SHP77 treated with DMSO at 0.1 percent for 48 hours (cell line): Measurements from ENCODE around the gene IL11RA.

Experiments
- DNase-seq: peaks from one replicate; lab custom pipeline; 2025; lab: John Stamatoyannopoulos, UW

Gene IL11RA

GRCh38 chr9:34651876-34652601, at the start of gene IL11RA:
Gene IL11RA, plus strand, starts transcription at chr9:34652185. Its CDS starts 3,033 bp downstream, at chr9:34655218.
- no peak for DNase-seq

DNA sequence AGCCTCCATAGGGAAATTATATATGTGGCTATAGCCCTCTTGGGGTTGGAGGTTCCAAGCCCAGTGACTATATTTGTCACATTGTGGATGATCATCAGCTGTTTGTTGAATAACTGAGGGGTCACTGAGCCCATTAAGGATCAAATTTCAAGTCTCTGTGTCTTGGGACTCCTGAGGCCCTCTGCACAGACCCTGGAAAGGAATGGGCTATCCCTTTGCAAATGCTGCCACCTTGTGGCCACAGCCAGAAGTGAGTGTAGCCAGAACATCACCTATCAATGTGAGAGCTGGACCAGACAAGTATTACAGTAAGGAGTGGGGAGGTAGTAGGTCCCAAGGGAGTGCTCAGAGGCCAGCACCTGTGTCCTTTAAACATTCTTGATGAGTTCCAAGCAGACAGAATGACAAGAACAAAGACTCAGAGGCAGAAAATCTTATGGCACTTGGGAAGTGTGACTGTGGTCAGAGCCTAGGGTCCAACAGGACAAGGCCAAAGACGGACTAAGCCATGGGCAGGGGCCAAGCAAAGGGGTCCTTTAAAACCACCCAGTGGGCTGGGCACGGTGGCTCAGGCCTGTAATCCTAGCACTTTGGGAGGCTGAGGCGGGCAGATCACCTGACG, 48.3 kb upstream of the IL11RA start:
- no peak for DNase-seq

DNA sequence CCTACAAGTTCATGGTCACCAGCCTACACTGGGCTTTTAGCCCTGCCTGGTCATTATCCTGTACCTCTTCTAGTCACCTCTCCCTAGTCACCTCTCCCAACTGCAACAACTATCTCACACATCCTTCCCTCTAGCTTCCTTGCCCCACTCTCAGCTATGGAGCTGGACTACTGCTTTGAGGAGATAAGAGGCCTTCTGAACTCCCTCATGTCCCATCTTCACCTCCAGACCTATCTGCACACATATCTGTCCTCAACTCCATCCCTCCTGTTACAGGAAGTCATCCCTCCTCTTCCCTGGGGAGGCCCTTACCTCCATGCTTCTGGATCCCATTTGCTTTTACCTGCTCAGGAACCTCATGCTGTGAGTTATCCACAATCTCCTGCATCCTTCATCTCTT, 45.8 kb upstream of the IL11RA start:
- DNase-seq: no peak

DNA sequence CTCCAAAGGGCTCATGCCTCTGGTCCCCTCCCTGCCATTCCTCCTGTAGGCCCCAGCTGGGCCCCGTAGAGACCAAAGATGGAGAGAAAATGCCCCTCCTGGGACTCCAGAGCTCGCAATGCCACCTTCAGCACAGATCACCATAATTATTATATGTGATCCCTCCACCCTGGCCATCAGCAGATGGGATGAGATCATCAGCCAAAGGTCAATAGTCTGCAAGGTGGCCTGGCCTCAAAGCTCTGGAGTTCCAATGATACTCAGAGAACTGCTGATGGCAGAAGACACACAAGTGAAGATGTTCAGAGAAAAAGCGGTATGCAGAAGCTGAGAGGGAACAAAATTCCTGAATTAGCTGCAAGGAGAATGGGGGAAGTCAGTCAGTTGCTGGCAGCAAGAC, 45.1 kb upstream of the IL11RA start:
- no peak for DNase-seq

- DNase-seq: no peak
Observed at GRCh38 chr9:34607331-34607730, 44.7 kb upstream of the IL11RA start.

GRCh38 chr9:34610434-34611206, 41.4 kb upstream of the IL11RA start:
- no peak for DNase-seq

GRCh38 chr9:34611251-34611810, 40.7 kb upstream of the IL11RA start:
- DNase-seq: no peak

DNA sequence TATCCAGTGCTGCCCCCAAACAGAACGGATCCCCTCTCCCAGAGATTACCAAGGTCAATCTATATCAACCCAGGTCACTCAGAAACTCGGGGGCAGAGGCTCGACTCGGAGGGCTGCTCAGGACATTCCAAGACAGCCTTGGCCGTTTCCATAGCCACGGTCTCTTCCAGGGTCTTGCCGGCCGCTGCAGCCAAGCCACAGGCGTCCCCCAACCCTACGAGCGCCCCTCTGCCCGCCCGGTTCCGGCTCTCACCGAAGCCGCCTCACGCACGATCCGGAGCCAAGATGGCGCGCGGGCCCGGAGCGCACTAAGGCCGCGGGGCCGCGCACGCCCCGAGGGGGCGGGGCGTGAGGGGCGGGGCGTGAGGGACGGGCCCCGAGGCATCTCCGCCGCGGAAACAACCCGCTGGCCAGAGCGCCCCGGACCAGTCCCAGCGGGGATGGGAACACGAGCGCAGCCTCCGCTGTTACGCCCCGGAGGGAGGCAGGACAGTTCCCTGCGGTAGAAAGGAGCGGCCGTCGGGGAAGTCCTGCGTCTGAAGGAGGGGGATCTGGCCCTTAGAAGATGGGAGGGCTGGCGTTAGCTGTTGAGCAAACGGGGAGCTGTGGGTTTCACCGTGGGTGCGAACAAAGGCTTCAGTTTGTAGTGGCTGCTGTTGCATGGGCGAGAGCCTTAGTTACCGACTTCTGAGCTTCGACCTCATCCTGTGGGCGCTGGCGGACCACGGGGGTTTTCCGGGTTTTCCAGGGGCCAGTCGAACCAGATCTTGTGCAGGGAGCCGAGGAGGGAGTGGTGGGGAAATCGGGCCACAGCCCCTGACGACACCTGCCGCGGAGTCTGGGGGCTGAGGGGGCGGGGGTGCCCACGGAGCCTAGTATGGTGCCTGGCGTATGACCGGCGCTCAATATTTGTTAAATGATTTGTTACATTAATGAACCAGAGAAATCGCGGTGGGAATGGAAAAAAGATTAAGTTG, 39.9 kb upstream of the IL11RA start, which contains the start of gene RPP25L:
Gene RPP25L, minus strand, starts transcription at position 287 of the 977 bp plus-strand sequence. CDS start 801 bp downstream, outside the sequence.
- DNase-seq: no peak

DNA sequence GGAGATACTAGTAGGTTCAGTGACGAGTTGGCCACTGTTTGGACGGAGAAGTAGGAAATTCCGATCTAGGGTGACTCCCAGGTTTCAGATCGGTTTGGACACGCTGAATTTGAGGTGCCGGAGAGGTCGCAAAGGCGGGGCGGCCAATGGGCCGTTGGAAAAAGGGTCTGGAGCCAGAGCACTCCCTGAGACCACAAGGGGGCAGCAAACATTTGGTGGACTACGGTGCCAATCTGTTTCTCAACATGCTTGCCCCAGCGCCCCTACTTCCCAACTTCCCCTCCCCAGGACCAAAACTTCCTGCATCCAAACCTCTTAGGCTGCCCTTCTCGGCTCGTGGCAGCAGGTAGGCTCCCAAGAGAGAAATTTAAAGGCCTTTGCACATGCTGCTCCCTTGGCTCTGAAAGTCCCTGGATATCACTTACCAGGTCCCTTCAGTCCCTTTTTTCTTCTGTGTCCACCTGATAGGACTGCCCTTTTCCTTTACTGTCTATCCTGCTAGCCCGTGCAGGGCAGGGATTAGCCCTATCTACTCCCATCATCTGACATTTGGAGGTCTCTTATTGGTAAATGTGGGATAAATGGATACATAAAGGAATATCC, 39.1 kb upstream of the IL11RA start:
- DNase-seq: peak; percentile 12

GRCh38 chr9:34615132-34615531, 36.9 kb upstream of the IL11RA start:
- no peak for DNase-seq

GRCh38 chr9:34620061-34620994, 31.7 kb upstream of the IL11RA start, which contains the start of gene DCTN3:
Gene DCTN3, minus strand, starts transcription at chr9:34620495. Its CDS starts 31 bp downstream, at chr9:34620464.
- peak; percentile 66 for DNase-seq

GRCh38 chr9:34623374-34624235, 28.4 kb upstream of the IL11RA start:
- no peak for DNase-seq

DNA sequence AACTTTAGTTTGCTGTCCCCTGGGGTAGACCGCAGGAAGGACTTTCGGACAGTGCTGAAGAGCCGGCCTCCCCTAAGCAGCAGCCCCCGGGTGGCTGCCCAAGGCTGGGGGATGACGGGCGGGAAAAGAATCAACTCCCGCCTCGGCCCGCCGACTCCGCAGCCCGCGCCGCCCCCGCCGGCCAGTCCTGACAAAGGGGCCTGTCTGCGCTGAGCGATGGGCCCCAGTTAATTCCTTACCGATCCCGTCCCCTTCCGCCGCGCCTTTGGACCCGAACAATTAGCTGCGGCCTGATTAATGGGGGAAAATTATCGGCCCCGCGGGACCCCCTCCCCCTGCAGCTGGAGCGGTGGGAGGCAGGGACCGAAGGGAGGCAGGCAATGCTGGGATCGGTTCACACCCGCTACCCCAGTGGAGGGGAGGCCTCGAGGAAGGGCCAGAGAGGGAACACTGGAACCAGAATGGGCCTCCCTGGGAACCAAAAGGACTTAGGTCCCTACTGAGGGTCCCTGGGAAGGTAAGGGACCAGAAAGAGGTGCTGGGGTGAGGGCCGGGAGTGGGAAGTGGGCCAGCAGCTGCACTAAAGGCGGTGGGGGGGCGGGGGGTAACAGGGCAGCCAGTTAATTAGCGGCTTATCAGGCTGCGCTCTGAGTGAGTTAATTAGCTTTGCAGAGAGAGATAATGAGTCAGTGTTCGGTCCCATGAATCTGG, 27.4 kb upstream of the IL11RA start:
- DNase-seq: no peak

GRCh38 chr9:34625186-34625486, 26.8 kb upstream of the IL11RA start:
- DNase-seq: no peak

- no peak for DNase-seq
Observed at GRCh38 chr9:34627716-34628655, 24.0 kb upstream of the IL11RA start.

DNA sequence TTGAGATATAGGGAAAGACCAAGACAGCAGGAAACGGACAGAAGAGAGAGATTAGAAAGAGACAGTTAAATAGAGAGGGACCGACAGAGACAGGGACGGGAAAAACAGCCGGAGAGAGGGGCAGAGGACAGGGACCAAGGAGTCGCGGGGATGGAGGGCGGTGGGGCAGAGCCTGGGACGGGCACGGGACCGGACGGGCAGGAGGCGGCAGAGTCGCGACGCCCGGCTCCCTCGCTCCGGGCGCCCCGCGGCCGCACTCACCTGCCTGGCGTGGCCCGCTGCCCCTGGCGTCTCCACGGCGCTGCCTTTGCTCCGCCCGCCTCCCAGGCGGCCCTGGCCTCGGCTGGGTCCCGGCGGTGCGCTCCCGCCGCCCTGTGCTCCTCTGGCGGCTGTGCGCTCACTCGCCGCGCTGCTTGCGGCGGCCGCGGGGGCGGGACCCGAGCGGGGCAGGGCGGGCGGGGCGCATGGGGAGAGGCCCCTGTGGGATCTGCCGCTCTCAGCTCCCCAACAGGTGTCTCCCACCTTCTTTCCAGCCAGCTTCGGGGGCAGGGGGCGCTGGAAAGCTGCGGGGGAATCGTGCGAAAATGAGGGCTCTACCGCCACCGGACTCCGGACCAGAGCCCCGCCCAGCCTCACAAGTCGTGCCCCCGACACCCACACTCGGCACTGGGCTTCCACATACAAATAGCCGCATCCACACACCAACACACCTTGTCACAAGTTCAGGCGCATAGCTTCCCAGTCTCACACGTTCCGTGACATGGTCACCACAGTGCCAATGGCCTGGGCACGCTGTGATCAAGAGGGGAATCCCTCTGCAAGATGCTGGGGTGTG, 23.1 kb upstream of the IL11RA start, which contains the start of gene ARID3C:
Gene ARID3C, minus strand, starts transcription at position 411 of the 835 bp plus-strand sequence. CDS start 1,052 bp downstream, outside the sequence.
- no peak for DNase-seq
